Upper lobe of left lung (tissue), 6 donors: Measurements from ENCODE around the gene KLHL29. TPM values are rescaled to one million over a fixed set of nuclear protein-coding genes. Genes with fewer than 3 reads are reported as not detected.

Experiments
- ATAC-seq, 2 donors: fragments of 200-7000 bp; cut with Tn5 transposase; one replicate each; pipeline ENCODE4 v1.9.1; 2022; ENCODE audit warnings: mild to moderate bottlenecking in 2 of 2, moderate library complexity in 2 of 2; ENCODE audit not compliant: low FRiP score in 2 of 2
- DNase-seq, 2 donors: peaks; one replicate each; pipeline ENCODE4 v3.0.0-alpha.2; 2019 to 2020
- H3K27ac ChIP-seq, 4 donors: fragments of 200-600 bp; sonication (generic); one replicate each; pipeline ENCODE4 v1.5.1; 2016 to 2019
- H3K27me3 ChIP-seq, 4 donors: fragments of 200-600 bp; sonication (generic); one replicate each; pipeline ENCODE4 v1.5.1; 2017 to 2019
- H3K36me3 ChIP-seq, 4 donors: fragments of 200-600 bp; sonication (generic); one replicate each; pipeline ENCODE4 v1.5.1; 2016 to 2019
- H3K4me1 ChIP-seq, 4 donors: fragments of 200-600 bp; sonication (generic); one replicate each; pipeline ENCODE4 v1.5.1; 2018 to 2019
- H3K4me3 ChIP-seq, 4 donors: fragments of 200-600 bp; sonication (generic); one replicate each; pipeline ENCODE4 v1.5.1; 2017 to 2019; ENCODE audit warnings: mild to moderate bottlenecking in 2 of 4, moderate library complexity in 1 of 4
- H3K9me3 ChIP-seq, 4 donors: fragments of 200-600 bp; sonication (generic); one replicate each; pipeline ENCODE4 v1.5.1; 2018 to 2019
- EP300 ChIP-seq, 4 donors: sonication (generic); formaldehyde crosslinking; IDR thresholded peaks; one replicate each; pipeline ENCODE4 v1.5.1; 2017; ENCODE audit warnings: antibody characterized with exemption in 4 of 4, control low read depth in 2 of 4
- POLR2A ChIP-seq, 4 donors: fragments of 450-650 bp; IDR thresholded peaks; one replicate each; pipeline ENCODE4 v1.5.1; 2016 to 2017; ENCODE audit warnings: antibody characterized with exemption in 4 of 4, mild to moderate bottlenecking in 2 of 4
- POLR2AphosphoS5 ChIP-seq, 2 donors: sonication (generic); formaldehyde crosslinking; IDR thresholded peaks; one replicate each; pipeline ENCODE4 v1.5.1; 2017; ENCODE audit warnings: antibody characterized with exemption in 2 of 2
- WGBS, 2 donors: methylation state at CpG; one replicate each; pipeline ENCODE4 v1.1.5; 2017 to 2018; 5-methylcytosine and 5-hydroxymethylcytosine counted together
- total RNA-seq, 6 donors: library from RNA; depleted of rRNA in 4 of 6; stranded (reverse); fragments of >200 nt in 4 of 6; gene quantifications; one replicate each; pipeline versions ENCODE4 v1.1.0 to v1.2.1, GENCODE V29; 2016 to 2021
- TF ChIP-seq, protein P1 (sequence below), 6 experiments: fragments of 450-650 bp in 4 of 6; fragments of 200-600 bp in 2 of 6; sonication (generic) in 2 of 6; IDR thresholded peaks; one replicate each; pipeline ENCODE4 v1.5.1; 2016 to 2019; ENCODE audit warnings: antibody characterized with exemption in 6 of 6
- donor health status: DM: no; HTN: no; CAD: no; lungs with moderate emphysema.
- donor health status: DM: no; HTN: yes; CAD: no; lungs with severe emphysema.

Gene KLHL29
- total RNA-seq, 6 donors from 2014 or later, result 8.6 to 34.4 (median 18.2) TPM

DNA sequence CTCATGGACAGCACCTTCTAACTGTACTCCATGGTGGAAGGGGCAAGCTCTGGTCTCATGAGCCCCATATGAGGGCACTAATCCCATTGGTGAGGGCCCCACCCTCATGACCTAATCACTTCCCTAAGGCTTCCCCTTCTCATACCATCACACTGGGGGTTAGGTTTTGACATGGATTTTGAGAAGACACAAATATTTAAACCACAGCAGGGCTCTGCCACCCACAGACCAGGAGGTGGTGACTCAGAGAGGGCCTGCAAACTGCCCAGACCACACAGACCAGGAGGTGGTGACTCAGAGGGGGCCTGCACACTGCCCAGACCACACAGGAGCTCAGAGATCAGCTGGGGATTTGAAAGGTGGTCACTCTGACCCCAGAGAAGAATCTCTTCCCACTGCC is 222.0 kb downstream of the KLHL29 start:
- DNase-seq (no peak), ATAC-seq (no peak)
- no peaks in the 10 kb centered on the region for H3K27me3 ChIP-seq
- peaks cover 4 to 10% (median 7%) of the 10 kb centered on the region in 4 donors for H3K9me3 ChIP-seq
- no peak overlapping the region for H3K27ac ChIP-seq
- H3K4me3 ChIP-seq, result no peak overlapping the region
- no peaks in the 10 kb centered on the region for H3K4me1 ChIP-seq
- TF ChIP-seq, protein P1, sequence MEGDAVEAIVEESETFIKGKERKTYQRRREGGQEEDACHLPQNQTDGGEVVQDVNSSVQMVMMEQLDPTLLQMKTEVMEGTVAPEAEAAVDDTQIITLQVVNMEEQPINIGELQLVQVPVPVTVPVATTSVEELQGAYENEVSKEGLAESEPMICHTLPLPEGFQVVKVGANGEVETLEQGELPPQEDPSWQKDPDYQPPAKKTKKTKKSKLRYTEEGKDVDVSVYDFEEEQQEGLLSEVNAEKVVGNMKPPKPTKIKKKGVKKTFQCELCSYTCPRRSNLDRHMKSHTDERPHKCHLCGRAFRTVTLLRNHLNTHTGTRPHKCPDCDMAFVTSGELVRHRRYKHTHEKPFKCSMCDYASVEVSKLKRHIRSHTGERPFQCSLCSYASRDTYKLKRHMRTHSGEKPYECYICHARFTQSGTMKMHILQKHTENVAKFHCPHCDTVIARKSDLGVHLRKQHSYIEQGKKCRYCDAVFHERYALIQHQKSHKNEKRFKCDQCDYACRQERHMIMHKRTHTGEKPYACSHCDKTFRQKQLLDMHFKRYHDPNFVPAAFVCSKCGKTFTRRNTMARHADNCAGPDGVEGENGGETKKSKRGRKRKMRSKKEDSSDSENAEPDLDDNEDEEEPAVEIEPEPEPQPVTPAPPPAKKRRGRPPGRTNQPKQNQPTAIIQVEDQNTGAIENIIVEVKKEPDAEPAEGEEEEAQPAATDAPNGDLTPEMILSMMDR (IDR thresholded peaks at IDR 0.05), result no peak
- TF ChIP-seq POLR2AphosphoS5 (IDR thresholded peaks at IDR 0.05) (no peak), POLR2A (IDR thresholded peaks at IDR 0.05) (no peak), EP300 (IDR thresholded peaks at IDR 0.05) (no peak)
- no peaks in the 10 kb centered on the region for H3K36me3 ChIP-seq

DNA sequence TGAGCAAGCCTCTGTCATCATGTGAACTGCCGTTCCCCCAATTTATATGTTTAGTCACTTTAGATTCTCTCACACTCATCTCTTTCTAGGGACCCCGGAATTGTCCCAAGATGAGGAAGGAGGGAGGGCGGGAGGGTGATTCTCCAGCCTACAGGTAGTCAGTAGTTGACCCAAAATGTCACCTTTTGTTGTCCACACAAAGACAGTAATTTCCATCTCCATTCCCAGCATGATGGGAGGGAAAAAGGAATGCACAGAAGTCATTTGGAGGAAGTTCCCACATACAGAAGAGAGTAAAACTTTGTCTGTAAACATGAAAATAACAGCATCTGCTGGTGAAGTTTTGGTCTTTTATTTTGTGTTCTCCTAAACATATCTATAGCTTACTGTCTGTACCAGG is 222.9 kb downstream of the KLHL29 start:
- no peak overlapping the region for H3K4me3 ChIP-seq
- WGBS, 2 donors, result 73 to 75% methylated on average over 3 of the region's 3 CpGs

DNA sequence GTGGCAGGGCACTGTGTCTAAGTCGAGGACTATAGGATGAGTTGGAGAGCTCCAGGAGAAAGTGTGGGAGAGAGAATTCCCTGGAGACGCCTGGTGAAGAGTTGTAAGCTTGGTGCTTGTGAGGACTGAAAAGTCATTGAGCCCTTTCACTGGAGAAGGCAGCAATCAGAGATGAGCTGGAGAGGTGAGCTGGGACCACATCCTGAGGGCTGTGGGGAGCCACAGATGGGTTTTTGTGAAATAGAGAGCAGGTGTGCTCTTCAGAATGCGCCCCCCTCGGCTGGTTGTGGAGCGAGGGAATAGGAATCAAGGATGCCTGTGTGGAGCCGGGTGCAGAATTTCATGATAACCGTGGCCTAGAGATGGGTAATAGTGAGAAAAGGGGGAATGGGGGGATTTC is 224.3 kb downstream of the KLHL29 start:
- Histone ChIP-seq H3K27ac (no peak overlapping the region), H3K4me3 (no peak overlapping the region), H3K36me3 (no peaks in the 10 kb centered on the region), H3K9me3 (peaks cover 4 to 15% (median 11%) of the 10 kb centered on the region in 4 donors), H3K4me1 (no peaks in the 10 kb centered on the region), H3K27me3 (no peaks in the 10 kb centered on the region)
- WGBS, 2 donors, result 84 to 89% methylated on average over 7 of the region's 7 CpGs
- DNase-seq (no peak), ATAC-seq (no peak)
- TF ChIP-seq POLR2AphosphoS5 (IDR thresholded peaks at IDR 0.05), result no peak
- no peak for TF ChIP-seq EP300 (IDR thresholded peaks at IDR 0.05)
- TF ChIP-seq, protein P1 (IDR thresholded peaks at IDR 0.05), result no peak

More for the DNA sequence above, 222.9 kb downstream of the KLHL29 start:
- TF ChIP-seq, protein P1 (IDR thresholded peaks at IDR 0.05), result no peak
- TF ChIP-seq POLR2A (IDR thresholded peaks at IDR 0.05), result no peak
- no peak for TF ChIP-seq POLR2AphosphoS5 (IDR thresholded peaks at IDR 0.05)
- TF ChIP-seq EP300 (IDR thresholded peaks at IDR 0.05), result no peak
- Histone ChIP-seq H3K4me1 (no peaks in the 10 kb centered on the region), H3K27me3 (no peaks in the 10 kb centered on the region), H3K27ac (no peak overlapping the region), H3K9me3 (peaks cover 4 to 15% (median 11%) of the 10 kb centered on the region in 4 donors), H3K36me3 (no peaks in the 10 kb centered on the region)
- ATAC-seq (no peak), DNase-seq (no peak)

DNA sequence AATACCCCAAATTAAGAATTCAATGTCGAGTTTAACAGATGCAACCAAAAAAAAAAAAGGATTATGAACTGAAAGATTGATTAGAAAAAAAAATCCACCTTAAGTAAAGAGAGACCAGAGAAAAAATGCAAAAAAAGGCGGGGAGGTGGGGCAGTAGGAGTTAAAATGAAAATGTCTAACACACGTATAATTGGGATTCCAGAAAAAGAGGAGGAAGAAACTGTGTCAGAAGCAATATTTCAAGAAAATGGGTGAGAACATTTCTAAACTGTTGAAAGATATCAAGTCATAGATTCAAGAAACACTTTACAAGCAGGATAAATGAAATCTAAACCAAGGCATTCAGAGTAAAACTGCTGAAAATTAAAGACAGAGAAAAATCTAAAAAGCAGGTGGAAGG is 226.9 kb downstream of the KLHL29 start:
- no peak for DNase-seq
- Histone ChIP-seq H3K27ac (no peak overlapping the region), H3K9me3 (peaks cover 0 to 10% (median 8%) of the 10 kb centered on the region in 4 donors), H3K4me1 (peaks cover 1 to 4% (median 3%) of the 10 kb centered on the region in 4 donors), H3K36me3 (no peaks in the 10 kb centered on the region), H3K4me3 (no peak overlapping the region), H3K27me3 (no peaks in the 10 kb centered on the region)
- TF ChIP-seq POLR2AphosphoS5 (IDR thresholded peaks at IDR 0.05) (no peak), EP300 (IDR thresholded peaks at IDR 0.05) (no peak), POLR2A (IDR thresholded peaks at IDR 0.05) (no peak)
- TF ChIP-seq, protein P1 (IDR thresholded peaks at IDR 0.05), result no peak
- 85 to 87% methylated on average over 3 of the region's 3 CpGs for WGBS, 2 donors
- ATAC-seq, result no peak

DNA sequence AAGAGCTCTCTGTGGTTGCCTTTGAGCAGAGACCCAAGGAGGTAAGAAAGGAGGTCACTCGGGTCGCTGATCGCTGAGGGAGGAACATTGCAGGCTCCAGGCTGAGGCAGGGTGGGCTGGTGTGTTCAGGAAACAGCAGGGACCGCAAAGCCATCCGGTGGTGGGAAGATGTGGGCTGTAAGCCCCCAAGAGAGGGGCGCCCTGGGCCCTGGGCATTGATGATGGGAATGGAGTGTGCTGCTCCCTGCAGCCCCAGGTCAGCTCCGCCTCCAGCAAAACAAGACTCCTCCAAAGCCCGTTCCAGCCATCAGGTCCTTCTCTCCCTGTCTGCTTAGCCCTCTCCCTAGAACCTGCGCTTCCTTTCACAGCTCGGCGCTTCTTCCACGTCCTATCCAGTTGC is 229.7 kb downstream of the KLHL29 start:
- ATAC-seq, result no peak
- peaks cover 7 to 15% (median 9%) of the 10 kb centered on the region in 4 donors for H3K4me1 ChIP-seq
- H3K27ac ChIP-seq, result no peak overlapping the region
- H3K36me3 ChIP-seq, result no peaks in the 10 kb centered on the region
- H3K27me3 ChIP-seq, result no peaks in the 10 kb centered on the region
- no peak overlapping the region for H3K4me3 ChIP-seq
- no peak for DNase-seq
- TF ChIP-seq EP300 (IDR thresholded peaks at IDR 0.05) (no peak), POLR2AphosphoS5 (IDR thresholded peaks at IDR 0.05) (no peak), POLR2A (IDR thresholded peaks at IDR 0.05) (no peak)
- TF ChIP-seq, protein P1 (IDR thresholded peaks at IDR 0.05), result no peak
- H3K9me3 ChIP-seq, result peaks cover 0 to 8% (median 5%) of the 10 kb centered on the region in 4 donors
- 42 to 46% methylated on average over 12 of the region's 12 CpGs for WGBS, 2 donors
